BLaER1 treated with 17β-estradiol and CSF1 and Interleukin-3, amounts not matched to agents 10 nM and 100 nM (cell line): ENCODE results near the gene UGT1A6.

Source experiments
- H3K27ac ChIP-seq, 11 experiments: shearing (Covaris generic); formaldehyde crosslinking; 2 replicates each; pipeline ENCODE4 v1.8.1; 2022
- H3K27me3 ChIP-seq, 11 experiments: shearing (Covaris generic); formaldehyde crosslinking; 2 replicates each; pipeline ENCODE4 v1.8.1; 2022
- H3K36me3 ChIP-seq, 11 experiments: shearing (Covaris generic); formaldehyde crosslinking; 2 replicates each; pipeline ENCODE4 v1.8.1; 2022
- H3K4me1 ChIP-seq, 10 experiments: shearing (Covaris generic); formaldehyde crosslinking; 2 replicates each; pipeline ENCODE4 v1.8.1; 2022
- H3K4me2 ChIP-seq, 11 experiments: shearing (Covaris generic); formaldehyde crosslinking; 2 replicates each; pipeline ENCODE4 v1.8.1; 2022
- H3K4me3 ChIP-seq, 10 experiments: shearing (Covaris generic); formaldehyde crosslinking; 2 replicates each; pipeline ENCODE4 v1.8.1; 2022
- H3K9ac ChIP-seq, 11 experiments: shearing (Covaris generic); formaldehyde crosslinking; 2 replicates each; pipeline ENCODE4 v1.8.1; 2022
- H3K9me3 ChIP-seq, 11 experiments: shearing (Covaris generic); formaldehyde crosslinking; replicated peaks in 1 of 11; 2 replicates each; pipeline ENCODE4 v1.8.1; 2022
- H4K20me1 ChIP-seq, 11 experiments: shearing (Covaris generic); formaldehyde crosslinking; 2 replicates each; pipeline ENCODE4 v1.8.1; 2022
- Cebpa-rat ChIP-seq, 11 experiments: shearing (Covaris generic); IDR thresholded peaks; 2 replicates each; pipeline ENCODE4 v1.8.1; 2022

UGT1A6 gene

DNA sequence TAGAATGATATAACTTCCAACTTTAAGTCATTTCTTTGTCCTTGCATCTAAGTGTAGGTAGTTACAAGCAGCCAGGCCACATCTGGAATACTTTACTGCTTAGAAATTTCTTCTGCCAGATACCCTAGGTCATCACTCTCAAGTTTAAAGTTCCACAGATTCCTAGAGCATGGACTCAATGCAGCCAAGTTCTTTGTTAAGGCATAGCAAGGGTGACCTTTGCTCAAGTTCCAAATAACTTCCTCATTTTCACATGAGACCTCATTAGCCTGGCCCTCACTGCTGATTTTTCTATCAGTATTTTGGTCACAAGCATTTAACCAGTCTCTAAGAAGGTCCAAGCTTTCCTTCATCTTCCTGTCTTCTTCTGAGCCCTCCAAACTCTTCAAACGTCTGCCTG, 28.8 kb upstream of the UGT1A6 start:
- no peak for TF ChIP-seq Cebpa-rat (IDR thresholded peaks at IDR 0.05)
- Histone ChIP-seq H3K27ac (no peak overlapping the region), H3K36me3 (no peaks in the 10 kb centered on the region), H3K4me3 (no peak overlapping the region), H3K4me2 (no peak overlapping the region), H3K9me3 (peaks cover 0 to 15% (median 10%) of the 10 kb centered on the region in 11 experiments; a peak in 13 of 22 replicates), H3K9ac (no peak overlapping the region), H4K20me1 (no peaks in the 10 kb centered on the region), H3K27me3 (no peaks in the 10 kb centered on the region), H3K4me1 (no peaks in the 10 kb centered on the region)

DNA sequence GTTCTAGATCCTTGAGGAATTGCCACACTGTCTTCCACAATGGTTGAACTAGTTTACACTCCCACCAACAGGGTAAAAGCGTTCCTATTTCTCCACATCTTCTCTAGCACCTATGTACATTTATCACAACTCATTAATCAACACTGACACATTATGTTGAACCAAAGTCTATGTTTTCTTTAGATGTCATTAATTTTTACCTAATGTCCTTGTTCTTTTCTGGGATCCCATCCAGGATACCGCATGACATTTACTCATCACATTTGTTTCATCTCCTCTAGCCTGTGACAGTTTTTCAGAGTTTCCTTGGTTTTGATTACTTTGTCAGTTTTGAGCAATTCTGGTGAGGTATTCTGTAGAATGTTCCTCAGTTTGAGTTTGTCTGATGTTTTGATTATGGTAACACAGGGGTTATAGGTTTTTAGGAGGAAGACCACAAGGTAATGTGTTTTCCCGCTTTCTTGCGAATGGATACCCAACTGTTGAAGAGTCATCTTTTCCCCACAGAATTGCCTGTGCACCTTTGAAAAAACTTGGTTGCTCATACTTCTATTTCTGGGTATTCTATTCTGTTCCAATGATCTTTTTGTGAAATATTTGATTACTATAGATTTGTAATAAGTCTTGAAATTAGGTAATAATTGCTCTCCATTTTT, 24.0 kb upstream of the UGT1A6 start:
- H3K9ac ChIP-seq = no peak overlapping the region
- no peak overlapping the region for H3K27ac ChIP-seq
- no peak for TF ChIP-seq Cebpa-rat (IDR thresholded peaks at IDR 0.05)
- no peak overlapping the region for H3K4me2 ChIP-seq
- no peaks in the 10 kb centered on the region for H3K27me3 ChIP-seq
- H3K36me3 ChIP-seq = no peaks in the 10 kb centered on the region
- H4K20me1 ChIP-seq = no peaks in the 10 kb centered on the region
- H3K9me3 ChIP-seq = peaks cover 0 to 14% (median 6%) of the 10 kb centered on the region in 11 experiments; a peak in 11 of 22 replicates
- no peaks in the 10 kb centered on the region for H3K4me1 ChIP-seq
- no peak overlapping the region for H3K4me3 ChIP-seq

DNA sequence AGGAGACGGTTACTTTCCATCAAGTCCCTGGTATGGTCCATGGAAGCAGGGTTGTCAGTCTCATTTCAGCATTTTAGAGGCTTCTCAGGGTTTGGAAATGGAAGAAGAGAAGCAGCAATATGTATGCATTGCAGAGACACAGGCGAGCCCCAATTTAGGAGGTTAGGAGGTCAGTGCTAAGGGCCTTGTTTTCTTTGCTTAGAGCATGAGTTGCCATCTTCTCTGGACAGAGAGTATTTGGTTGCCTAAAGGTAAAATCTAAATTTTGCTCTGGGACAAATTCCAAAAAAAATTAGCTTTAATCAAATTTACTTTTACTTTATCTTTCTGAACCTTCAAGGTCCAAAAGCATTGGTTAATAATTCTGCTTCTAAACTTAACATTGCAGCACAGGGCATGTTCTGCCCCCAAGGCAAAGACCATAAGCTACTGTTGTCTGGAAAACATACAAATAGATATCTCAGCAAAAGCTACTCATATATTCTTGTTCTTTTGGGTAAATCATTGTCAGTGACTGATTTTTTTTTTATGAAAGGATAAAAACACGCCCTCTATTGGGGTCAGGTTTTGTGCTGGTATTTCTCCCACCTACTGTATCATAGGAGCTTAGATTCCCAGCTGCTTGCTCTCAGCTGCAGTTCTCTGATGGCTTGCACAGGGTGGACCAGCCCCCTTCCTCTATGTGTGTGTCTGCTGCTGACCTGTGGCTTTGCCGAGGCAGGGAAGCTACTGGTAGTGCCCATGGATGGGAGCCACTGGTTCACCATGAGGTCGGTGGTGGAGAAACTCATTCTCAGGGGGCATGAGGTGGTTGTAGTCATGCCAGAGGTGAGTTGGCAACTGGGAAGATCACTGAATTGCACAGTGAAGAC, 21.2 kb upstream of the UGT1A6 start, which contains the start of gene UGT1A9:
TSS of gene UGT1A9 (plus strand) at position 609 of the 872 bp plus-strand sequence. CDS start at position 646, 37 bp downstream.
- TF ChIP-seq Cebpa-rat (IDR thresholded peaks at IDR 0.05) = no peak
- H3K36me3 ChIP-seq = no peaks in the 10 kb centered on the region
- H3K9me3 ChIP-seq = no peaks in the 10 kb centered on the region
- no peak within 1 kb of the TSS for H3K4me2 ChIP-seq
- H3K4me1 ChIP-seq = no peaks in the 10 kb centered on the region
- no peaks in the 10 kb centered on the region for H3K27me3 ChIP-seq
- H3K27ac ChIP-seq = no peak within 1 kb of the TSS
- no peak within 1 kb of the TSS for H3K4me3 ChIP-seq
- H3K9ac ChIP-seq = no peak within 1 kb of the TSS
- no peaks in the 10 kb centered on the region for H4K20me1 ChIP-seq

DNA sequence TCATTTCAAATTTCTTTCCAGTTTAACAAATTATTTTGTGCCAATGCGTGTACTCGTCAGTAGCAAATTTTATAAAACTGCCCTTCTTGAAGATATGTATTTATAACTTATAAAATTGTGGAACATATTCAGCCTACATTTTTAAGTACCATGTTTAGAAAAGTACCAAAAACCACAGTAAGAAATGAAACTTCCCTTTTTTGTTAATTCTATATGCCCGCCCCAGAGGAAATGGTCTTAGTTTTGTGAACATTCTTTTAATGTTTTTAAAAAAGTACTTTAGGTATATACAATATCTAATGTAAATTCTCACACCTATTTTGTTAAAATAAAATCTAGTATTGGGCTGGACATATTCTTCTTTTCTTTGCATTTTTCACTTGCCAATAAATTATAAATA, 19.8 kb upstream of the UGT1A6 start:
- Histone ChIP-seq H3K4me2 (no peak overlapping the region), H3K4me1 (no peaks in the 10 kb centered on the region), H3K9me3 (no peaks in the 10 kb centered on the region), H3K36me3 (no peaks in the 10 kb centered on the region), H3K9ac (no peak overlapping the region), H3K27me3 (no peaks in the 10 kb centered on the region), H3K27ac (no peak overlapping the region), H4K20me1 (no peaks in the 10 kb centered on the region), H3K4me3 (no peak overlapping the region)
- no peak for TF ChIP-seq Cebpa-rat (IDR thresholded peaks at IDR 0.05)

DNA sequence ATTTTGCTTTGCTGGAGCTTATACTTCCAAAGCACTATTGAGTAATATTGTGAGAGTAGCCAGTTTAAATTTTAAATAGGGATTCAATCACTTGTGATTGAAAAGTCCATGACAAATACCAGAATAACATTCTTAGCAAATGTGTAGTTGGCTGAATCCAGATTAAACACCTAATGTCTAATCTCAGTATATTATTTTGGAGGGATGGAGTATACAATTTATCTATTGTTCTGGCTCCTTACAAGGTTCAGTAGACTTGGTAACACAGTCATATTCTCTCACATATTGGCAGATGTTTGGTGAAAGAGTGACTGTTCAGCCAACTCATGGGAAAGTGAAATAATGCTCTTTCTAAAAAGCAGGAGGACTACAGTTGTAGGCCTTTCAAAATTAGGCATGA, 18.8 kb upstream of the UGT1A6 start:
- no peak overlapping the region for H3K27ac ChIP-seq
- H3K4me1 ChIP-seq = no peaks in the 10 kb centered on the region
- H3K4me3 ChIP-seq = no peak overlapping the region
- no peak for TF ChIP-seq Cebpa-rat (IDR thresholded peaks at IDR 0.05)
- no peaks in the 10 kb centered on the region for H3K9me3 ChIP-seq
- no peaks in the 10 kb centered on the region for H4K20me1 ChIP-seq
- no peak overlapping the region for H3K9ac ChIP-seq
- H3K27me3 ChIP-seq = no peaks in the 10 kb centered on the region
- H3K4me2 ChIP-seq = no peak overlapping the region
- H3K36me3 ChIP-seq = no peaks in the 10 kb centered on the region

DNA sequence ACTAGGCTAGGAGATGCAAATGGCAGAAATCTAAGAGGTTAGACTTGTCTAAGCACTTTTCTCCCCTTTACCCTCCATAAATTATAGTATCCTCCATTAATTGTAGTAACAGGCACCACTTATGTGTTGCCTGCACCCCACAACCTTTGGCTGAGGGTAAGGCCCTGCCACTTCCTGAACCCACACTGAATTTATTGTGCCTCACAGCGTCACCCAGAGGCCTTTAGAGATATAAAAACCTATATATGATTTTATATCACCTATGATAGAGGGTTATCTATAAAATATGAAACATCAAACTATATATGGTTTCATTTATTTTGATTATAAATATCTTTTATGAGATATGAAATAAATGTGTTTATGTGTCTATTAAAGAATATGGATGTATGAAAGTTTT, 18.4 kb upstream of the UGT1A6 start:
- no peaks in the 10 kb centered on the region for H3K27me3 ChIP-seq
- no peak overlapping the region for H3K4me2 ChIP-seq
- no peak for TF ChIP-seq Cebpa-rat (IDR thresholded peaks at IDR 0.05)

DNA sequence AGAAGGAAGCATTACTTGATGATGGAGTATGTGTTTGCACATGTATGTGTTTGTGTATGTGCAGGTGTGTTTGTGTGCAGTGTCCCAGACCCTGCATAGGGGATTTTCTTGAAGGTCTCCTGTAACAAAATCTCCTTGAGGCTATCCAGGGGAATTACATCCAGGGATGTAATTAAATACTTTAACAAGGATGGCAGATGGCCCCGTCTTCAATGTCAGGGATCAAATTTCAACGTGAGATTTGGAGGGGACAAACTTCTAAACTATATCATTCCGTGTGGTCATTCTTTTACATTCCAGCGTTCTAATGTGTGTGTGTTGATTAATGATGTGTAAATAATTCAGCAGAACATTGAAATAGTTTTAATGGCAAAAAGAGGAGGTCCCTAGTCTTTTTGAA, 17.7 kb upstream of the UGT1A6 start:
- Histone ChIP-seq H4K20me1 (no peaks in the 10 kb centered on the region), H3K4me3 (no peak overlapping the region), H3K4me2 (no peak overlapping the region), H3K36me3 (no peaks in the 10 kb centered on the region), H3K9me3 (no peaks in the 10 kb centered on the region), H3K27ac (no peak overlapping the region), H3K9ac (no peak overlapping the region), H3K4me1 (no peaks in the 10 kb centered on the region), H3K27me3 (no peaks in the 10 kb centered on the region)
- no peak for TF ChIP-seq Cebpa-rat (IDR thresholded peaks at IDR 0.05)

More for the DNA sequence above, 18.4 kb upstream of the UGT1A6 start:
- no peak overlapping the region for H3K27ac ChIP-seq
- no peak overlapping the region for H3K9ac ChIP-seq
- H3K4me1 ChIP-seq = no peaks in the 10 kb centered on the region
- no peaks in the 10 kb centered on the region for H4K20me1 ChIP-seq
- H3K36me3 ChIP-seq = no peaks in the 10 kb centered on the region
- no peak overlapping the region for H3K4me3 ChIP-seq
- H3K9me3 ChIP-seq = no peaks in the 10 kb centered on the region

DNA sequence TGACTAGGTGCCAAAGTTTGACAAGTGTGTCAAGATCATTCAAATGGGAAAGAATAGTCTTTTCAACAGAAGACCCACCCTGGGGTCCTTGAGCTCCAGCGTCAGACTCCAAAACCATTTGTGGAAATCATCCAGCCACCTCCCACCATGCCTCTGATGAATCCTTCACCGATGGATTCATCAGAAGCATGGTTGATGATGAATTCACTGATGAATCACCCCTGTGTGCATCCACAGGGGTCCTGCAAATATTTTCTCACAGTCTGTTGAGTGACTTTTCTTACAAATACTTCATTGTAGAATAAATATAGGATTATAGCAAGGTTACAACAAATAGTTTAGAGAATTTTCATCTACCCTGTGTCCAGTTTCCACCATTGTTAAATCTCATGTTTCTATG, 16.6 kb upstream of the UGT1A6 start:
- H3K9ac ChIP-seq = no peak overlapping the region
- no peak overlapping the region for H3K27ac ChIP-seq
- H3K4me1 ChIP-seq = no peaks in the 10 kb centered on the region
- no peak for TF ChIP-seq Cebpa-rat (IDR thresholded peaks at IDR 0.05)
- no peaks in the 10 kb centered on the region for H3K27me3 ChIP-seq
- H4K20me1 ChIP-seq = no peaks in the 10 kb centered on the region
- H3K4me2 ChIP-seq = no peak overlapping the region
- no peaks in the 10 kb centered on the region for H3K9me3 ChIP-seq
- no peak overlapping the region for H3K4me3 ChIP-seq
- H3K36me3 ChIP-seq = no peaks in the 10 kb centered on the region

DNA sequence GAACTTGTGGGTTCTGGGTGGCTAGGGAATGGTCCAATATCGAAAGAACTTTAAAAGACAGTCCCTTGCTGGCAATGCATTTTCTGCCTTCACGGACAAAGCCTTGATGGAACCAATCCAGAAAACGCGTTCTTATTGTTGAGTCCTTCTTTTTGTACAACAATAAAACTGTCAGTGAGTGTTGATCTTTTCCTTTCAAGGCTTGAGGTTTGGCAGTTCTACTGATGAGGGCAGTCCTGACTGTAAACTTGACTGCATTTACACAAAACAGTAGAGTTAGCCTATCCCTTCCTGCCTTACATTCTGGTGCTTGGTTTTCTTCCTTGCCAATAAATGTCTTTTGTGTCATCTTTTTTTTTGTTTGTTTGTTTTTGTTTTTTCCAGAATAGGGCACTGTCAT, 13.5 kb upstream of the UGT1A6 start:
- Histone ChIP-seq H3K4me2 (no peak overlapping the region), H3K4me1 (peaks cover 6 to 14% (median 9%) of the 10 kb centered on the region in 10 experiments; a peak in 18 of 20 replicates), H3K4me3 (no peak overlapping the region), H3K36me3 (no peaks in the 10 kb centered on the region), H4K20me1 (no peaks in the 10 kb centered on the region), H3K27me3 (no peaks in the 10 kb centered on the region), H3K9me3 (no peaks in the 10 kb centered on the region), H3K27ac (no peak overlapping the region), H3K9ac (no peak overlapping the region)
- TF ChIP-seq Cebpa-rat (IDR thresholded peaks at IDR 0.05) = no peak
